Right lobe of liver (tissue), 6 donors: Measurements from ENCODE around the gene ZBTB7C. TPM values are rescaled to one million over a fixed set of nuclear protein-coding genes. Genes with fewer than 3 reads are reported as not detected.
"Not testable (repeated sequence)": the region's sequence is repeated elsewhere in the genome, so short reads cannot be mapped to it uniquely, and the experiment has no call there.

ENCODE experiments used
- ATAC-seq, 4 donors: fragments of 200-7000 bp; cut with Tn5 transposase; one replicate each; pipeline ENCODE4 v1.9.1; 2020; ENCODE audit warnings: mild to moderate bottlenecking in 4 of 4, moderate library complexity in 4 of 4
- DNase-seq, 3 donors: peaks; one replicate each; pipeline ENCODE4 v3.0.0-alpha.2; 2020
- H3K27ac ChIP-seq, 3 donors: fragments of 200-600 bp; one replicate each; pipeline ENCODE4 v1.8.0; 2022
- H3K27me3 ChIP-seq, 2 donors: fragments of 200-600 bp; one replicate each; pipeline ENCODE4 v1.8.0; 2022
- H3K36me3 ChIP-seq, 4 donors: fragments of 200-600 bp; sonication (generic) in 1 of 4; one replicate each; pipeline versions ENCODE4 v1.5.1 to v1.8.0; 2017 to 2022; ENCODE audit warnings: control low read depth in 1 of 4
- H3K4me1 ChIP-seq, 4 donors: fragments of 200-600 bp; sonication (generic) in 1 of 4; one replicate each; pipeline versions ENCODE4 v1.5.1 to v1.8.0; 2017 to 2022; ENCODE audit warnings: control low read depth in 1 of 4
- H3K4me3 ChIP-seq, 3 donors: fragments of 200-600 bp; one replicate each; pipeline ENCODE4 v1.8.0; 2022
- H3K9me3 ChIP-seq, 4 donors: fragments of 200-600 bp; sonication (generic) in 1 of 4; one replicate each; pipeline versions ENCODE4 v1.5.1 to v1.8.0; 2017 to 2022; ENCODE audit warnings: control low read depth in 1 of 4
- POLR2A ChIP-seq: fragments of 450-650 bp; IDR thresholded peaks from one replicate; pipeline ENCODE4 v1.6.1; 2017; ENCODE audit warnings: antibody characterized with exemption, mild to moderate bottlenecking
- WGBS: methylation state at CpG from one replicate; pipeline ENCODE4 v1.1.6; 2018; ENCODE audit warnings: low coverage, low lambda C conversion rate; ENCODE audit not compliant: insufficient coverage; ENCODE audit errors: missing lambda C conversion rate; 5-methylcytosine and 5-hydroxymethylcytosine counted together
- intact Hi-C, 2 donors: fragments of 100-400 bp; cut with DNase I; formaldehyde crosslinking; loops; one replicate each; pipeline versions ENCODE4 v1.11.2 to v1.14.1; 2022
- total RNA-seq, 6 experiments: library from RNA; depleted of rRNA in 2 of 6; stranded (reverse); fragments of >200 nt in 2 of 6; fragmentation: NEBNext Ultra II Directional in 3 of 6; extraction: Animal tissue kit (Norgen Biotek cat#: 25700) in 3 of 6; gene quantifications; one replicate each; pipeline versions ENCODE4 v1.1.0 to v1.2.4, GENCODE V29; 2016 to 2023
- TF ChIP-seq, protein P1 (sequence below), 4 donors: fragments of 200-600 bp in 3 of 4; fragments of 450-650 bp in 1 of 4; IDR thresholded peaks; one replicate each; pipeline versions ENCODE4 v1.5.1 to v1.8.0; 2016 to 2022; ENCODE audit warnings: antibody characterized with exemption in 4 of 4, mild to moderate bottlenecking in 2 of 4
- donor health status: DM: no; HTN: yes; CAD: no.
- donor health status: DM: no; HTN: no; CAD: no.
- donor health status: DM: no; HTN: no; CAD: no.
- donor health status: DM: no; HTN: yes; CAD: no.
- donor health status: DM: no; HTN: yes; CAD: no.

The ZBTB7C gene
- total RNA-seq, 6 experiments from 2014 or later = 1.1 to 1.7 (median 1.3) TPM

- intact Hi-C loops = no loop called here
- no peaks in the 10 kb centered on the region for H3K27me3 ChIP-seq
- no peaks in the 10 kb centered on the region for H3K4me1 ChIP-seq
- DNase-seq = no peak
- no peaks in the 10 kb centered on the region for H3K9me3 ChIP-seq
- 68% methylated on average over 2 of the region's 4 CpGs for WGBS
- no peak overlapping the region for H3K4me3 ChIP-seq
- ATAC-seq = no peak
- no peaks in the 10 kb centered on the region for H3K36me3 ChIP-seq
- TF ChIP-seq POLR2A = no peak
- TF ChIP-seq, protein P1, sequence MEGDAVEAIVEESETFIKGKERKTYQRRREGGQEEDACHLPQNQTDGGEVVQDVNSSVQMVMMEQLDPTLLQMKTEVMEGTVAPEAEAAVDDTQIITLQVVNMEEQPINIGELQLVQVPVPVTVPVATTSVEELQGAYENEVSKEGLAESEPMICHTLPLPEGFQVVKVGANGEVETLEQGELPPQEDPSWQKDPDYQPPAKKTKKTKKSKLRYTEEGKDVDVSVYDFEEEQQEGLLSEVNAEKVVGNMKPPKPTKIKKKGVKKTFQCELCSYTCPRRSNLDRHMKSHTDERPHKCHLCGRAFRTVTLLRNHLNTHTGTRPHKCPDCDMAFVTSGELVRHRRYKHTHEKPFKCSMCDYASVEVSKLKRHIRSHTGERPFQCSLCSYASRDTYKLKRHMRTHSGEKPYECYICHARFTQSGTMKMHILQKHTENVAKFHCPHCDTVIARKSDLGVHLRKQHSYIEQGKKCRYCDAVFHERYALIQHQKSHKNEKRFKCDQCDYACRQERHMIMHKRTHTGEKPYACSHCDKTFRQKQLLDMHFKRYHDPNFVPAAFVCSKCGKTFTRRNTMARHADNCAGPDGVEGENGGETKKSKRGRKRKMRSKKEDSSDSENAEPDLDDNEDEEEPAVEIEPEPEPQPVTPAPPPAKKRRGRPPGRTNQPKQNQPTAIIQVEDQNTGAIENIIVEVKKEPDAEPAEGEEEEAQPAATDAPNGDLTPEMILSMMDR (IDR thresholded peaks at IDR 0.05) = no peak
- H3K27ac ChIP-seq = no peak overlapping the region
These were observed 117.0 kb downstream of the ZBTB7C start for GRCh38 chr18:48292229-48292628.

DNA sequence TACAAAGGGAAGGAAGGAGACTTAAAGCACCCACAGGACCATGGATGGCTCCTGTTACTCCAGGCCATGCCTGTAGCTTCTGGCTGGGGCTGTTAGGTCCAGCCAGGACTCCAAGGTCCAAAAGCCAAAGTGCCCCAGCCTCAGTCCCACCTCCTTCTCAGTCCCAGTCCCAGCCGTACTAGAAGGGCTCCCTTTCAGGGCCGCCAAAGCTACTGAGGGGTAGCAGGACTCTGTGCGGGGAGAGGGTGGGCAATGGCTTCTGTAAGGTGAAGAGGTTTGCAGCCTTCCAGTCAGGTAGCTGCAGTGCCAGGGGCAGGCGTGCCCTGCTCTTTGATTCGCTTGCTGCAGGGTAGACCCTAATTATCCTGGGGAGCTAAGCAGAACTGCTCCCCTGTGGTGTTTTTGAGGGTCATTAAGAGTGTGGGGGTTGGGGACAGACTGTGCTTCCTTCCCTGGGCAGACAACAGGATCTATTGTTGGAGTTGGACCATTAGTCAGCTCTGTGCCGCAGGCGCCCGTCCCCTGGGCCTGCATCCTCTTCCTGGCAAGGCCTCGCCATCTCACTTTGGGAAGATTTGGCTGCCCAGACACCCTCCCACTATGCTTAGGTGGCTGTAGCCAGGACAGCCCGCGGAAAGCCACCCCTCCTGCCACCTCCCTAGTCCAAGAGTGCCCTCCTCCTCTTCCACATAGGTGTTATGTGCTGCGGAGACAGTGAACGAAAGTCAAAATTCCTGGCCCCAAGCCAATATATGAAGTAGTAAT, 118.8 kb downstream of the ZBTB7C start:
- WGBS = 77% methylated on average over 4 of the region's 13 CpGs
- no peak for DNase-seq

DNA sequence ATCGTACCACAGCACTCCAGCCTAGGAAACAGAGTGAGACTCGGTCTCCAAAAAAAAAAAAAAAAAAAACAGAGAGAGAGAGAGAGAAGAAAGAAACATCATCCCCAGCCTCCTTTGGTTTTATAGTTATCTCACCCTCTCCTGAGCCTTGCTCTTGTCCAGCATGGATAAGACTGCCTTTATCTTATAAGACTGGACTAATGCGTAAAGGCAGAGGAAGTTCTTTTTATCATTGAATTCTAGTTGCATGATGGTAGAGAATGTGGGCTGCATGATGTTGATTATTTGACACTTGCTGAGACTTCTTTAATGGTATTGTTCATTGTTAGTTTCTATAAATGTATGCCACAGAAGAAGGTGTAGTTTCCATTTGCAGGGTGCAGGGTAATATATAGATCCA, 124.4 kb downstream of the ZBTB7C start:
- DNase-seq = no peak
- Histone ChIP-seq H3K4me1 (no peaks in the 10 kb centered on the region), H3K9me3 (peaks cover 0 to 3% (median 0%) of the 10 kb centered on the region in 4 donors), H3K27ac (no peak overlapping the region), H3K27me3 (no peaks in the 10 kb centered on the region), H3K36me3 (no peaks in the 10 kb centered on the region), H3K4me3 (no peak overlapping the region)
- 85% methylated on average over 3 of the region's 3 CpGs for WGBS
- TF ChIP-seq, protein P1 (IDR thresholded peaks at IDR 0.05) = no peak
- no peak for TF ChIP-seq POLR2A
- ATAC-seq = no peak
- intact Hi-C loops = no loop called here

More for the DNA sequence above, 118.8 kb downstream of the ZBTB7C start:
- Histone ChIP-seq H3K36me3 (no peaks in the 10 kb centered on the region), H3K27me3 (no peaks in the 10 kb centered on the region), H3K4me1 (no peaks in the 10 kb centered on the region), H3K9me3 (no peaks in the 10 kb centered on the region), H3K4me3 (no peak overlapping the region), H3K27ac (no peak overlapping the region)
- TF ChIP-seq, protein P1 (IDR thresholded peaks at IDR 0.05) = no peak
- TF ChIP-seq POLR2A = no peak
- intact Hi-C loops = no loop called here
- ATAC-seq = no peak

DNA sequence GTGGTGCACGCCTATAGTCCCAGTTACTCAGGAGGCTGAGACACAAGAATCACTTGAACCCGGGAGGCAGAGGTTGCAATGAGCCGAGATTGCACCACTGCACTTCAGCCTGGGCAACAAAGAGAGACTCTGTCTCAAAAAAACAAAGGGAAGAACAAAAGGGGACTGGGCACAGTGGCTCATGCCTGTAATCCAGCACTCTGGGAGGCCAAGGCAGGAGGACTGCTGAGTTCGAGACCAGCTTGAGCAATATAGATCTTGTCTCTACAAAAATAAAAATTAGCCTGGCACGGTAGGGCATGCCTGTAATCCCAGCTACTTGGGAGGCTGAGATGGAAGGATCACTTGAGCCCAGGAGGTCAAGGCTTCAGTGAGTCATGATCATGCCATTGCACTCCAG, 125.2 kb downstream of the ZBTB7C start:
- WGBS = 75% methylated on average over 4 of the region's 5 CpGs
- H3K27ac ChIP-seq, H3K27me3 ChIP-seq, H3K9me3 ChIP-seq, H3K36me3 ChIP-seq, H3K4me3 ChIP-seq, intact Hi-C loops, ATAC-seq, H3K4me1 ChIP-seq, DNase-seq: not testable (repeated sequence)

- ATAC-seq, H3K36me3 ChIP-seq, H3K27me3 ChIP-seq, H3K9me3 ChIP-seq, H3K4me3 ChIP-seq, DNase-seq, H3K4me1 ChIP-seq, H3K27ac ChIP-seq, intact Hi-C loops: not testable (repeated sequence)
These were observed 127.7 kb downstream of the ZBTB7C start for GRCh38 chr18:48281460-48281859.
